HG02678 (cell line): ENCODE measurements around the gene ENKUR.
"Not testable (repeated sequence)": the region's sequence is repeated elsewhere in the genome, so short reads cannot be mapped to it uniquely, and the experiment has no call there.

ENCODE experiments used
- ATAC-seq: cut with Tn5 transposase; IDR thresholded peaks from one replicate; pipeline ENCODE4 v1.9.1; 2021; ENCODE audit warnings: mild to moderate bottlenecking, moderate library complexity; ENCODE audit not compliant: unreplicated experiment

Gene ENKUR

DNA sequence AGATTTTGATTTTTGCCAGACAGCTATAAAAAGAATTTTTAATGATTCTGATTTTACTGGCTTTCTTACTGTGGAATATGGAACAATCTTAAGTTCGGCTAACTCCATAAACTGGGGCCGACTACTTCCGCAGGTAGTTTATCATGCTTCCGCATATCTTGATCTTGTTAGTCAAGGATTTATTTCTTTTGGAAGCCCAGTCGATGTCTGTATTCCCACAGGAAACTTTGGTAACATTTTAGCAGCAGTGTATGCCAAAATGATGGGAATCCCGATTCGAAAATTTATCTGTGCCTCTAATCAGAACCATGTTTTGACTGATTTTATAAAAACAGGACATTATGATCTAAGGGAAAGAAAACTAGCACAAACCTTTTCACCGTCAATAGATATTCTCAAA, 8.6 kb upstream of the ENKUR start:
- ATAC-seq: no peak

DNA sequence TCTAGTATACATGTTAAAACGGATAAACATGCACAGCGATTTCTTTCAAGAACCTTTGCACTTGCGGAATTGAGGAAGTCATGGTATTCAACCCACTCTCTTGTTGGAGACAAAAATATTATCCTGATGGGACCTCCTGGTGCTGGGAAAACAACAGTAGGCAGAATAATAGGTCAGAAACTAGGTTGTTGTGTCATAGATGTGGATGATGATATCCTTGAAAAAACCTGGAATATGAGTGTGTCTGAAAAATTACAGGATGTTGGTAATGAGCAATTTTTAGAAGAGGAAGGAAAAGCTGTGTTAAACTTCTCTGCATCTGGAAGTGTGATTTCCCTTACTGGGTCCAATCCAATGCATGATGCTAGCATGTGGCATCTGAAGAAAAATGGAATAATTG, 7.3 kb upstream of the ENKUR start:
- no peak for ATAC-seq

DNA sequence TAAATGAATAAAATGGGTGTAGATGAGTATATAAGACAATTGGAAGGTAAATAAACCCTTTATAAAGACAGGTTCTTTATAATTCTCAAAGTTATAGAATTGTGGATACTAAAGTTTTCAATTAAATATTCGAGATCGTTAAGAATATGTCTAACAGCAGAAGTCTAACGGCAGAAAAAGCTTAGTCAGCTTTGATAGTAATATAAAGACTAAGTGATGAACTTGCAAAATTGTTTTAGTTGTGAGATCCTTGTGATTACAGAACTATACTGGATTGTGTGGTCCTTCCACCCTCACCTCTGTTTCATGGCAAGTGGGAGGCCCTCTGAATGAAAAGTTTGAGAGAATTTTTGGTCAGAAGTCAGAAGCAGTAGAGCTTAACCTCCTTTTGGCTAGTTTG, 2.7 kb upstream of the ENKUR start:
- ATAC-seq: no peak

DNA sequence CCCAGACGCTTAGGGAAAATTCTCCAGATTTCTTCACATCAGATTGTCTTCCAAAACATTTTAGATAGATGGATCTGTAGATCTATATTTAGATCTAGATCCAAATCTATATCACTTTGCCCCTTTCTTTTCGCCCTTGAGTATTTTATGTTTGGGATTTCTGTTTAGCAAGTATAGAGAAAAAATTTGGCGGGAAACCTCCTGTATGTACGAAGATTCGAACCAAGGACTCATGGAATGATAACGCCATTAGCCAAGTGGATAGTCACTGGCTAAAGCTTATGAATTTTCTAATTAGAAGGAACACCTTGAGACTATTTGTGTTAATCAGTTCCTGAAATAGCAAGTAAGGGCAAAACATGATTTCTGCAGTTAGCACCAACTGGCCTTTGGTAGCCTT, 1.7 kb upstream of the ENKUR start:
- no peak for ATAC-seq

DNA sequence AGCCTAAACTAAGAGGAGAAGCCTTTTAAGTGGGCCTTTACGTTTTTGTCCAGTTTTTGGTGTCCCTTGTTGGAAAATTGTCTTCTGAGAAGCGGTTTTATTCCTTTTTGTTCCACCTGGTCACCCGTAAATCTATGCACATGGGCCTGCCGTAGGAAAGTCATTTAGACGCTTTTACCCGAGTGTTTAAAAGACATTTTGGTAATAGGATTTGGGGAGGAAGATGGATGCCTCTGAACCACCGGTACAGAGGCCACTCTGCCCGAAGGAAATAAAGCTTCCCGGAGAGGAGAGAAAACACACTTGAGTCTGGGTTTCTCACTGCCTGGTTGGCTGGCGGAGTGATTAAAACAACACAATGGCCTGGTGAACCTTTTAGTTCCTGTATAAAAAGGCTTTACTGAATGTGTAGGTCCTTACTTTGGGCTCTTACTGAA, 1.2 kb upstream of the ENKUR start:
- ATAC-seq: peak; percentile 1

DNA sequence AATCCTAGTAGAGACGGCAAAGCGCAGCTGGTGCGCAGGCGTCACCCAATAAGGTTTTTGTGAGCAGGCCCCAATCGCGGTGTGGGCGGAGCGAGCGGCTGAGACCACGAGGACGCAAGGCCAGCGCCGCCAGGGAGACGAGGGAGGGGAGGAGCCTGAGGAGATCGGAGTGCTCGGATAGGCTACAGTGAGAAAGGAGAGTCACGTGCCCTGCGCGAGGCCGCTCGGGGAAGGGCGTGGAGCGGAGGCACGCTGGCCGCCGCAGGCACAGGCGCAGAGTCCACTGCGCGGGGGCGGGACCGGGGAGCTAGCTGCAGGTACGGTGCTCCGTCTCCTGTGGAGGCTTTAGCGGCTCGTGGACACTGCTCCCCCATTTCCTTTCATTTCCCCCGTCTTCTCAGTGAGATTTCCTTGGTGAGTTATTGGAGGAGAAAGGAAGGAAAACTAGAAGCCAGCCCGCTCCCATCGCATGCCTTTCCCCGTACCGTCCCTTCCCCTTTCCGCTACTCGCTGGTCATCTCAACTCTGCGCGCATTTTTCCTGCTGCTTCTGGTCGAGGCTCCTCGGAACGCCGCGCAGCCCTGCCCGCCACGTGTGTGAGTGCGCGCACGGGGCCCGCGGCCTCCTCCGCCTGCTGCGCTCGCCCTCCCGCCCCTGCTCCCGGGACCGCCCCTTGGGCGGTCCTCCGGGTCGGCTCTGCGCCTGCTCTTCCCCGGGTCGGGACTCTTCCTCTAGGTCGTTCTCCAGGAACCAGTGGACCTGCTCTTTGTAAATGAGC, 607 bp upstream of the ENKUR start, which contains the start of gene THNSL1:
Gene THNSL1, plus strand, starts transcription at position 237 of the 778 bp plus-strand sequence. CDS start 6,612 bp downstream, outside the sequence.
- ATAC-seq: peak; percentile 97

DNA sequence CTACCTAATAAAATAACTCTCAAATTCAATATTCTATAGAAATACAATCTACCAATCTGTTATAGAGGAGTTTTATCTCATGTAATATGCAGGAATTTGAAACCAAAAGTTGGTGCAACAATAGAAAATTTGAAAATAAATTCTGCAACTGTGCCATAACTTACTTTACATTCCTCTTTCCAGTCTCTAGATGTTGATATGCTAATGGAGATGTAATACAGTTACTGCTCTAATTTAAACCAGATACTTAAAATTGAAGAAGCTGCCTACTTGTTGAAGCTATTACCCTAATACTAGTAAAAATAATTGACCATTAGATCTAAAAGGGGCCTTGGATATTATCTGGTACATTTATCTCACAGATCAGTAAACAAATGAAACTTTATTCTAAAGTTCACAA, 1.4 kb downstream of the ENKUR start:
- ATAC-seq: no peak

DNA sequence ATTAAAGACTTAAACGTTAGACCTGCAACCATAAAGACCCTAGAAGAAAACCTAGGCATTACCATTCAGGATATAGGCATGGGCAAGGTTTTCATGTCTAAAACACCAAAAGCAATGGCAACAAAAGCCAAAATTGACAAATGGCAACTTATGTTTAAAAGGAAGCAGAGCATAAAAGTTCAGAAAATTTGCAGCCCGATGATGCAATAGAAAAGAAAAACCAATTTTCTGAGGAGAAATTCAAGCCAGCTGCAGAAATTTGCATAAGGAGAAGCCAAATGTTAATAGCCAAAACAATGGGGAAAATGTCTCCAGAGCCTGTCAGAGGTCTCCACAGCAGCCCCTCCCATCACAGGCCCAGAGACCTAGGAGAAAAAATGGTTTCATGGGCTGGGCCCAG, 4.4 kb downstream of the ENKUR start:
- not testable (repeated sequence) for ATAC-seq

DNA sequence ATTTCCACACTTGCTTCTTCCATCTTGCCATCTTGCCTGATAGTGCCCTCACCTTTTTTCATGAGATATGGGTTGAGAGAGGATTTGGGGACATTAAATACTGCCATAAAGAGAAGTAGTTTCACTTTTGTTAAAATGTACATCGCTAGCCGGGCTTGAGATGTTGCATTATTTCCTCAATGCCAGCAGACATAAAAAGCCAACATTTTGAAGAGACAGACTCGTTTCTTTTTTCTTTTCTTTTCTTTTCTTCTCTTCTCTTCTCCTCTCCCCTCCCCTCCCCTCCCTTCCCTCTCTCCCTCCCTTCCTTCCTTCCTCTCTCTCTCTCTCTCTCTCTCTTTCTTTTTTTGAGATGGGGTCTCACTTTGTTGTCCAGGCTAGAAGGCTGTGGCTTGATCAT, 17.9 kb downstream of the ENKUR start:
- no peak for ATAC-seq

DNA sequence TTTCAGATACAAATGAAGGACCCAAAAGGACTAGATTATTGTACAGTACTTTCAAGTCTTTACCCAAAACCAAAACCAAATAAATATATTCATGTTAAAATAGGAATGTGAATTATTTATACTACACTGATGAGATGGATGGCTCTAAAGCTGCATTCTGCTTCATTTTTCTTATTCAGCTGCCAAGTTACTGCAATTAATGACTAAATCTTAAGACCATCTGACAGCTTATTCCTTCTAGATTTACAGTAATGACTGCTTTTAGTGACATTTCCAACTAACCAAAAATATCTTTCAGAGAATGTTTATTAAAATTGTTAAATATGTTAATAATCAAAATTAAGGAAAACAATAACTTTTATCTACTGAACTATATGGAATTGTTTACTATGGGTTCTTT, 20.9 kb downstream of the ENKUR start:
- ATAC-seq: no peak

DNA sequence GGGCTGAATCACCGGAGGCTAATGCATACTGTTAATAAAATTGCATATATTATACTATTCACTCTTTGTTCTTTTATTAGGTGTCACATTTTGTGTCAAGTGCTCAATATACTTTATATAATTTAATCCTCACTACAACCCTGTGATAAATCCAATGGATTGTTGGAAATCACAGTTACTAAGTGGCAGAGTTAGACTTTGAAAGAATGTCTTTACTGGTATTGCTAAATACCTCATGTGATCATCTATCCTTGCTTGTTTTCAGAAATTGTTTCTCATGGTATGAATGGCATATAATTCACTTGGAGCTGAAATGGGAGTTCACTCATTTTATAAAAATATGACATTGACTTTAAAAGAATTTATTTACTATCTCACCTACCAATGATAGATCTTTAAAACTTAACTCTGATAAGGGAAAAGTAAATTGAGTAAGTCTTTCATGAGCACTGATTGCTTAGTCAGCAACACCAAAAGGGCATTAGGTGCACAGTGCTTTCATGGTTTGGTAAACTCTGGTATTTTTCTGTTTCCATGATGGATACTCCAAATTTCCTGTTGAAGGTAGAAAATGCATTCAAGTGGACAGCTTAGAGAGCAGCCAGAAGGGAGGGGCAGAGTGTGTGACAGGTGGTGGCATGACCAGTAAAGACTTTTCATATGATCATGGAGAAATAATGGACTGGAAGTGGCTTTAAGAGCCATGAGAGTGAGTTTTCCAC, 22.6 kb downstream of the ENKUR start:
- no peak for ATAC-seq

DNA sequence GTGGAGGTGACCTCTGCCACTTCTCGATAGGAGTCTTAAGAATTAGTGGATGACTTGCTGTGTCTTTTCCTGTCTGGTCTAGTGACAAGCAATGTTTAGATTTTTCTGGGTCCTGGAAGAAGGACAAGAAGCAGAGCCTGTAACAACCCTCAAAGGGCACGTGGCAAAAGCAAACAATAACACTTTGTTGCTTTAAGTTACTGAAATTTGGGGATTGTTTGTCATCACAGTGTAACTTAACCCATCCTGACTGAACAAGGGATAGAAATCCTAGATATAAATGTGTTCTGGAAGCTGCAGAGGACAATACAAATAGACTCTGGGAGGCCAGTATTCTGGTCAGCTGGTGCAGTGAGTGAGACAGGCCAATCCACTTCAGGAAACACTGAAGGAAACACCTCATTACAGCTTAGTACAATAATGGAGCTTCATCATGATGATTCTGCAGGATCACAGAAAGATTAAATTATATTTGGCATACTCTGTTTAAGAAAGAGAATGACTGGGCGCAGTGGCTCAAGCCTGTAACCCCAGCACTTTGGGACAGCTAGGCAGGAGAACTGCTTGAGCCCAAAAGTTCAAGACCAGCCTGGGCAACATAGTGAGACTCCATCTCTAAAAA, 23.3 kb downstream of the ENKUR start:
- no peak for ATAC-seq

DNA sequence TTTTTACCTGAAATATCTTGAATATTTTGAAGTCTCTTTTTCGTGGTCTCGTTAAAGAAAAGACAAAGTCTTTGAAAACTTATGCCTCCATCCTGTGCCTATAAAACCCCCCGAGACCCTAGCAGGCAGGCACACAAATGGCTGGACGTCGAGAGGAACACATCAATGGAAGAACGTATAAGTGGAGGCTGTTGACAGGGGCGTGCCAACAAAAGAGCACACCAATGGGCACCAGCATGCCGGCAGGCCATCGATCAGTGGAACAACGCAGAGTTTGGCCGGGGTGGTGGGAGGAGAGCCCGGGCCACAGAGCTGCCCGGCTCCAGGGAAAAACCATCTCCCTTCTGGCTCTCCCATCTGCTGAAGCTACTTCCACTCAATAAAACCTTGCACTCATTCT, 24.7 kb downstream of the ENKUR start:
- no peak for ATAC-seq

DNA sequence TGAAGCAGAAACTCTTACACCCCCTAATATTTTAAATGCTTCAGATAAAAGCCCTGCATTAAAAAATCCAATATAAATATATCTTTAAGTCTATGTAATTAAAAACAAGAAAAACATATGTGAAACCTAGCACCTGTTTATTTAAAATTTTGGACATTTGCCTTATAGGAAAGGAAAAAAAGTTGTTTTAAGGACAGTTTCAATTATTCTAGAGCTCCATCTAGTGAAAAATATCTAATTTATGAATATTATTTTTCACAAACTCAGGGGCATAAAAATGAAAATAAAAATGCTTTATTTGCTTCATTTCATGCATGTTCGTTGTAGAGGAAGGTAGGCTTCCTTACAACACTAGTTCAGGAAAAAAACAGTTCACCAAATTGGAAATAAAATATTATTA, 26.1 kb downstream of the ENKUR start:
- ATAC-seq: no peak

DNA sequence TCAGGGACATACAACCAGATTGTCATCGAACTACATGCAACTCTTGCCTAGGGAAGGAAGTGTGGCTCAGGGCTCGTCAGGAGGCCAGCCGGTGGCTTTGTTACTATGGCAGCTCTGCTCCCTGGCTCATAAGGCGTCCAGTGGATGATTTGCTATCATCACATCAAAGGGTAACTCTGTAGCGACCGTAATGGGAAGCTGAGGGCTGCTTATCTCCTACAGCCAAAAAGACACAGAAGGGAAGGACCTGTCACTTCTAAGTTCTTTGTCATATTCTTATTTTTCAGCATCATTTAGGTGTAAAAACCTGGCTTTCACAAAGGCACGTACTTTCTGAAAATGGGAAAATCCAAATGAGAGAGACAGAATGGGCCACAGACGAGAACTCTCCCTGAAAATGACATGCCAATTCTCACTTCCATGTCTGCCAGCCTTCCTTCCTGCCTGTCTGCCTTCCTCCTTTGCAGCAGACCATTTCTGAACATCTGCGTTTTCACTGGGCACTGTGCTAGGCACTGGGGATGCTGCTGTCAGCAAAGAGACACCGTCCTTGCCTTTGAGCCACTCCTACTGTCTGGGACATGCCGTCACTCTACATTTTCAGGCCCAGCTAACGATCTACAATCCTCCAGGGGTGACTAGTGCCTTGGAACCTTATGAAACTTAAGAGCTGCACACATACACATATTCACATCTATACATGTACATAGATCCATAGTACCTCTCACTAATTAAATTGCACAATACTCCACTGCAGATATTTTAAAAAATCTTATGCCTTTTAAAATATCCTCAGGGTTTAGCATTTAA, 26.9 kb downstream of the ENKUR start:
- ATAC-seq: no peak

DNA sequence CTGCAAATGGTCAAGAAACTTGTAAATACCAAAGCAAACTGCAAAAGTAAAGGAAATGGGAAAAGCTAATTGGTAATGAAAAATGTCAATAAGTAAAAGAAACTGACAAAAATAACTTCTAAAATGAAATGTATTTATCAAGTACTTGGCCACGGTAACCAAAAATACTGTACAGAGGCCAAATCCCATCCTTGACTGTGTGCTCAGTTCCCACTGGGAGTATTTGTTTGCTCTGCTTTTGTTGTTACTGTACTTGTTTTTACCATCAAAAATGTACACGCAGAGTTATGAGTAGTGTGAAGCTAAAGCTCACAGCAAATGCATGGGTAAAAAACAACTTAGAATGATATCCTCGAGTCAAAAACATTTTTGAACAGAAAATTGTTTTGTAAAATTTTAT, 31.1 kb downstream of the ENKUR start:
- no peak for ATAC-seq

DNA sequence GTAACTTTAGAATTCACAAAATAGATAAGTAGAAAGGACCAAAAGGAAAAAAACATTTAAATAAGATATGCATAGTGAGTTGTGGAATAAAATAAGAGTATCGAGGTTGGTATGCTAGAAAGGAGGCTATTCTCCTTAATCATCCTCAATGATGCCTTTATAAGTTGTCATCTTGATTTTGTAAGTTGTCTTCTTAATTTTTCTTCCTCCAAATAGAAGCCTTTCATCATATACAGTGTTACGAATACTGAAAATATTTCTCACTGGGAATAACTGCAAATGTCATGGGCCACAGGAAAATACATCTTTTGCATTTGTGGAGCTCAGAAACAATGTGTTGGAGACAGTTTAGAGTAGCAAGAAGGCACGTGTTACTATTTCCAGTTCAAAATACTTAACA, 32.0 kb downstream of the ENKUR start:
- no peak for ATAC-seq

DNA sequence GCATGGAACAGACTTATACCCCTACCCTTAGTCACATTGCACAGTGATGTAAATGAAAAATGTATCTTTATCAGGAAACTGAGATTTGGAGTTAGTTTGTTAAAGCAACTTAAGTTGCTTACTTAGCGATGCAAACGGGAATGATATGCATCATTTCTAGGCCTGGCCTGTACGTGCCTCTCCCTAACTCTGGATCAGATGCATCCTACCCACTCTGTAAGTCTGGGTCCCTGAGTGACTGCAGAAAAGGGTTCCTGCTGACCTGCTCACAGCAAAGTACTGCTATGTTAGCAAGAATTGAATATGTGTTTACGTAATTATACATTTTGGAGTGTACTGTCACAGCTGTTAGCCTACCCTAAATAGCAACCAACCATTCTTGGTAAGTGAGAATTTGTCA, 32.8 kb downstream of the ENKUR start:
- ATAC-seq: no peak

DNA sequence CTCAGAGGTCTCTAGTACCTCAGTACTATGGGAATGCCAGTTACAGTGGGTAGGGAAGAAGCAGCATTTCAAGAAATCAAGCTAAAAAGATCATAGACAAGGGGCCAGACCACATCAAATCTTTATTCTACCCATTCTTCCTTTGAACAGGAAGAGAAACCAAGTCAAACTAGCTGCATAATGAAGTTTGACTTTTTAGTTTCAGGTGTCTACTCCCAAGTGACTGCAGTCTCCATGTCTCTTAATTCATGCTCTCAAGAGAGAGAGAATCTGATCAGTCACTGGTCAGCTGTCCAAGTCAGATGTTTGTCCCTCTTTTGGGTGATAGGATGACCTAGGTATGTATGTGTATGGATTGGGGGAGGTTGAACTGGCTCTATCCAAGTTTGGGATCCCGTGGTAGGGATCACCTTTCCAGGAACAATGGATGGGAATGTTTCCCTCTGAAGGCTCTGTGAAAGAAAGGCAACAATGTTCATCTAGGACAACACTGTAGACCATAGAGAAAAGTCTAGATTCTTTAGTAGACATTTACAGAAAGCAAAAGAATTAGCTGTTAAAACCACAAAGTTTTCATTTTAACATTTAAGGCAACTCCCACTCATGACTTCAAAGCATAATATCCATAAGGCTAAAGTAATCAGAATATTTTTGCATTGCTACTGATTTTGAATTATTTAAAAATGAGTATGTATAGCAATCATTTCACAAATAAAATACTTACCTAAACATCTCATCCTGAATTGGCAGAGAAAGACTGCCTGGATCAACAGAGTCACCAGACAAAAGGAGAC, 33.4 kb downstream of the ENKUR start:
- ATAC-seq: peak; percentile 50

DNA sequence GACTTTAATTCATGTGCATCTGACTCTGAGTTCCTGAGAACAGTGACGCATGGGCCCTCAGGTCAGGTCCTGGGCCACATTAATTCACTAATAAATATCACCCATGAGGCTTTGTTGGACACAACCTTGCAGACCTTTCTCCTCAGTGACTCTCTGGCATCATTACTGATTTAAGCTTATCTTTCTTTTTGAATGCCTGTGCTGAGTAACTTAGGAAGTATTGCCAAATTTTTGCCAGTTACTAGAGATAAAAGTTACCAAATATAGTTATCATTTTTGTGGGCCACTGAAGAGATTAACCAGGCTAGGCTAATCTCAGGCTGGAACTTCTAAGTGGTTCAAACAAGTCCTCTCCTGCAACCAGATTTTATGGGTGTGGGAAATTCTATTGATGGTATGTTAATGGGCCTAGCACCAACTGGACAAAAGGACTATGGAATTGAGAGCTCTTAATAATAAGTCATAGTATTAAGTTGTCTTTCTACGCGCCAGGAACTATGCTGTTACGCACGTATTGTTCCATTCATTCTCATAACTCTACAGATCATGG, 34.7 kb downstream of the ENKUR start:
- ATAC-seq: no peak
